H1 (cell line): Measurements from ENCODE around the gene SLC16A11. TPM values are rescaled to one million over a fixed set of nuclear protein-coding genes. Genes with fewer than 3 reads are reported as not detected.

Experiments used
- CTCF ChIA-PET: fragments of 300-600 bp; sonication (Branson Sonifier 250); formaldehyde crosslinking; loops from one replicate; lab custom pipeline; 2021; ENCODE audit not compliant: partially characterized antibody; lab: Charles Lee
- POLR2A ChIA-PET: fragments of 300-600 bp; sonication (Branson Sonifier 250); formaldehyde crosslinking; loops from one replicate; lab custom pipeline; 2021; ENCODE audit warnings: inconsistent platforms; ENCODE audit not compliant: partially characterized antibody; lab: Charles Lee
- DNase-seq, 2 experiments: peaks; one replicate each; pipeline versions ENCODE4 v3.0.0 to v3.0.0-alpha.2; 2010 to 2022; ENCODE audit warnings: low spot score in 2 of 2, low read depth in 1 of 2, mixed read lengths in 1 of 2
- FAIRE-seq: peaks from 2 replicates; lab custom pipeline; 2011; peaks lifted over from hg19 to GRCh38; lab: Jason Lieb, UNC
- H2AFZ ChIP-seq: 2 replicates; pipeline ENCODE4 v1.8.1; 2012; ENCODE audit warnings: low read length, inconsistent platforms
- H2AK5ac ChIP-seq: 2 replicates; pipeline ENCODE4 v1.6.1; 2013; ENCODE audit warnings: low read depth, low read length
- H2BK120ac ChIP-seq: replicated peaks from 2 replicates; pipeline ENCODE3; 2013; ENCODE audit warnings: low read depth, low read length, inconsistent platforms
- H2BK12ac ChIP-seq: 2 replicates; pipeline ENCODE4 v1.6.1; 2013; ENCODE audit warnings: low read depth, low read length
- H2BK15ac ChIP-seq: 2 replicates; pipeline ENCODE4 v1.6.1; 2013; ENCODE audit warnings: low read length
- H2BK20ac ChIP-seq: 2 replicates; pipeline ENCODE4 v1.6.1; 2013; ENCODE audit warnings: low read length
- H2BK5ac ChIP-seq: 2 replicates; pipeline ENCODE4 v1.6.1; 2013; ENCODE audit warnings: low read depth, low read length
- H3K14ac ChIP-seq: 2 replicates; pipeline ENCODE4 v1.6.1; 2013; ENCODE audit warnings: inconsistent platforms; ENCODE audit not compliant: insufficient read length
- H3K18ac ChIP-seq: 2 replicates; pipeline ENCODE4 v1.6.1; 2013; ENCODE audit warnings: low read length; ENCODE audit errors: extremely low read depth
- H3K23ac ChIP-seq: 2 replicates; pipeline ENCODE4 v1.6.1; 2013; ENCODE audit warnings: inconsistent platforms; ENCODE audit not compliant: insufficient read length
- H3K23me2 ChIP-seq: 2 replicates; pipeline ENCODE4 v1.6.1; 2013; ENCODE audit warnings: low read depth, low read length
- H3K27ac ChIP-seq: 2 replicates; pipeline ENCODE4 v1.6.1; 2011; ENCODE audit warnings: low read depth, low read length, inconsistent platforms
- H3K27me3 ChIP-seq, 4 experiments: replicated peaks in 1 of 4; 1 replicate in 1 of 4; 2 replicates in 3 of 4; pipeline versions ENCODE4 v1.6.1 to v1.8.1; 2011 to 2013; ENCODE audit warnings: low read length in 3 of 4, mild to moderate bottlenecking in 3 of 4, inconsistent platforms in 2 of 4, mixed read lengths in 2 of 4, moderate library complexity in 1 of 4; ENCODE audit not compliant: control insufficient read depth in 3 of 4, insufficient read depth in 3 of 4; ENCODE audit errors: extremely low read depth in 1 of 4
- H3K36me3 ChIP-seq, 4 experiments: 2 replicates each; pipeline versions ENCODE4 v1.6.1 to v1.8.1; 2011 to 2013; ENCODE audit warnings: mild to moderate bottlenecking in 4 of 4, low read length in 3 of 4, moderate library complexity in 2 of 4, control low read depth in 1 of 4, inconsistent platforms in 1 of 4; ENCODE audit not compliant: insufficient read depth in 4 of 4, control insufficient read depth in 2 of 4
- H3K4ac ChIP-seq: replicated peaks from 2 replicates; pipeline ENCODE3; 2013; ENCODE audit warnings: low read length, low read depth, mixed read lengths, inconsistent platforms; ENCODE audit not compliant: insufficient read length
- H3K4me1 ChIP-seq, 4 experiments: replicated peaks in 1 of 4; 1 replicate in 1 of 4; 2 replicates in 3 of 4; pipeline versions ENCODE4 v1.6.1 to v1.8.1; 2011 to 2013; ENCODE audit warnings: low read length in 3 of 4, inconsistent platforms in 2 of 4, mixed read lengths in 1 of 4; ENCODE audit not compliant: insufficient read depth in 4 of 4, control insufficient read depth in 3 of 4
- H3K4me2 ChIP-seq, 2 experiments: 2 replicates each; pipeline versions ENCODE4 v1.6.1 to v1.8.1; 2011 to 2013; ENCODE audit warnings: low read depth in 2 of 2, low read length in 2 of 2, control low read depth in 1 of 2, inconsistent platforms in 1 of 2, mild to moderate bottlenecking in 1 of 2; ENCODE audit not compliant: insufficient read depth in 1 of 2
- H3K4me3 ChIP-seq, 4 experiments: fragments of 200-600, 300-600 bp in 1 of 4; sonication (generic), shearing (Covaris generic), sonication (Bioruptor Twin) in 1 of 4; 2 replicates each; pipeline versions ENCODE4 v1.5.1 to v1.8.1; 2011 to 2016; ENCODE audit warnings: low read length in 4 of 4, low read depth in 3 of 4, control low read depth in 2 of 4, inconsistent platforms in 2 of 4, mild to moderate bottlenecking in 2 of 4, mixed read lengths in 1 of 4, moderate library complexity in 1 of 4; ENCODE audit not compliant: insufficient read depth in 2 of 4; ENCODE audit errors: extremely low read depth in 1 of 4
- H3K56ac ChIP-seq: replicated peaks from 2 replicates; pipeline ENCODE3; 2013; ENCODE audit warnings: low read depth, mild to moderate bottlenecking, mixed read lengths, low read length, inconsistent platforms; ENCODE audit not compliant: insufficient read length
- H3K79me1 ChIP-seq: 2 replicates; pipeline ENCODE4 v1.6.1; 2013; ENCODE audit warnings: low read depth, low read length, control low read depth
- H3K79me2 ChIP-seq, 2 experiments: 2 replicates each; pipeline versions ENCODE4 v1.6.1 to v1.8.1; 2012 to 2013; ENCODE audit warnings: low read length in 2 of 2, mild to moderate bottlenecking in 2 of 2, inconsistent platforms in 1 of 2; ENCODE audit not compliant: insufficient read depth in 2 of 2, control insufficient read depth in 1 of 2
- H3K9ac ChIP-seq, 4 experiments: replicated peaks in 1 of 4; 1 replicate in 1 of 4; 2 replicates in 3 of 4; pipeline versions ENCODE4 v1.6.1 to v1.8.1; 2011 to 2013; ENCODE audit warnings: low read depth in 3 of 4, low read length in 3 of 4, control low read depth in 2 of 4, mild to moderate bottlenecking in 2 of 4, moderate library complexity in 2 of 4, inconsistent platforms in 1 of 4; ENCODE audit errors: extremely low read depth in 1 of 4
- H3K9me3 ChIP-seq, 2 experiments: 2 replicates each; pipeline versions ENCODE4 v1.6.1 to v1.8.1; 2012 to 2013; ENCODE audit warnings: mild to moderate bottlenecking in 2 of 2, moderate library complexity in 2 of 2, control low read depth in 1 of 2, inconsistent platforms in 1 of 2, low read depth in 1 of 2, low read length in 1 of 2, mixed read lengths in 1 of 2; ENCODE audit not compliant: insufficient read depth in 2 of 2
- H4K20me1 ChIP-seq, 2 experiments: replicated peaks in 1 of 2; 2 replicates each; pipeline versions ENCODE3 to v1.8.1; 2011 to 2013; ENCODE audit warnings: inconsistent platforms in 2 of 2, low read length in 2 of 2, mild to moderate bottlenecking in 1 of 2; ENCODE audit not compliant: insufficient read depth in 2 of 2, control insufficient read depth in 1 of 2
- H4K5ac ChIP-seq: 2 replicates; pipeline ENCODE4 v1.6.1; 2013; ENCODE audit warnings: low read length, low read depth, mixed read lengths, inconsistent platforms; ENCODE audit not compliant: insufficient read length
- H4K8ac ChIP-seq: 2 replicates; pipeline ENCODE4 v1.8.0; 2013; ENCODE audit warnings: mild to moderate bottlenecking, moderate library complexity, low read length, inconsistent platforms; ENCODE audit not compliant: insufficient read depth; ENCODE audit errors: extremely low read depth
- H4K91ac ChIP-seq: replicated peaks from 2 replicates; pipeline ENCODE3; 2013; ENCODE audit warnings: low read length, mixed read lengths, inconsistent platforms; ENCODE audit not compliant: insufficient read length
- BACH1 ChIP-seq: IDR thresholded peaks from 2 replicates; pipeline ENCODE4 v1.6.1; 2012; ENCODE audit warnings: low read length, improper control_type of control experiment
- EGR1 ChIP-seq: IDR thresholded peaks from 2 replicates; pipeline ENCODE4 v1.6.1; 2011; ENCODE audit warnings: low read depth, low read length, borderline replicate concordance
- EZH2 ChIP-seq: fragments of 200-600 bp; sonication (generic); IDR thresholded peaks from 2 replicates; pipeline ENCODE4 v1.7.1; 2012; ENCODE audit warnings: low read depth, mild to moderate bottlenecking, moderate library complexity, low read length, inconsistent platforms; ENCODE audit not compliant: severe bottlenecking
- GABPA ChIP-seq: IDR thresholded peaks from 2 replicates; pipeline ENCODE4 v1.6.1; 2011; ENCODE audit warnings: mild to moderate bottlenecking, low read length, moderate library complexity, borderline replicate concordance; ENCODE audit not compliant: insufficient read depth
- GTF2F1 ChIP-seq: IDR thresholded peaks from 2 replicates; pipeline ENCODE4 v1.6.1; 2012; ENCODE audit warnings: low read depth, low read length, improper control_type of control experiment, borderline replicate concordance
- NRF1 ChIP-seq: IDR thresholded peaks from 2 replicates; pipeline ENCODE4 v1.6.1; 2011; ENCODE audit warnings: mild to moderate bottlenecking, low read depth, low read length, improper control_type of control experiment
- PHF8 ChIP-seq: fragments of 200-600 bp; sonication (generic); conservative IDR thresholded peaks from 2 replicates; pipeline ENCODE4 v1.7.1; 2012; ENCODE audit warnings: low read depth, mild to moderate bottlenecking, inconsistent platforms, low read length, moderate library complexity
- POLR2AphosphoS5 ChIP-seq: IDR thresholded peaks from 2 replicates; pipeline ENCODE4 v1.6.1; 2011; ENCODE audit warnings: low read depth, low read length
- RFX5 ChIP-seq: IDR thresholded peaks from 2 replicates; pipeline ENCODE4 v1.6.1; 2011; ENCODE audit warnings: low read depth, low read length, improper control_type of control experiment, borderline replicate concordance
- SIX5 ChIP-seq: IDR thresholded peaks from 2 replicates; pipeline ENCODE4 v1.6.1; 2011; ENCODE audit warnings: mild to moderate bottlenecking, low read depth, low read length
- TAF1 ChIP-seq: IDR thresholded peaks from 2 replicates; pipeline ENCODE4 v1.6.1; 2011; ENCODE audit warnings: mild to moderate bottlenecking, low read depth, low read length
- TBP ChIP-seq: IDR thresholded peaks from 2 replicates; pipeline ENCODE4 v1.6.1; 2011; ENCODE audit warnings: low read depth, low read length, improper control_type of control experiment
- USF2 ChIP-seq: IDR thresholded peaks from 2 replicates; pipeline ENCODE4 v1.6.1; 2011; ENCODE audit warnings: low read length, improper control_type of control experiment
- WGBS, 2 experiments: shearing (Covaris generic) in 1 of 2; methylation state at CpG; one replicate each; pipeline versions ENCODE4 v1.1.6 to v1.1.7; 2013 to 2015; ENCODE audit warnings: low lambda C conversion rate in 2 of 2, mixed read lengths in 2 of 2, inconsistent platforms in 1 of 2, low coverage in 1 of 2, missing lambda C conversion rate in 1 of 2; ENCODE audit not compliant: insufficient replicate concordance in 2 of 2, insufficient coverage in 1 of 2, insufficient read length in 1 of 2; ENCODE audit errors: extremely low coverage in 1 of 2, missing lambda C conversion rate in 1 of 2; 5-methylcytosine and 5-hydroxymethylcytosine counted together
- polyA plus RNA-seq, 7 experiments: library from polyadenylated mRNA; depleted of rRNA in 3 of 7; stranded (reverse) in 5 of 7; unstranded in 2 of 7; fragments of >200 nt in 5 of 7; fragments of 200-250 nt in 2 of 7; gene quantifications; 1 replicate in 5 of 7; 2 replicates in 1 of 7; 4 replicates in 1 of 7; pipeline versions ENCODE4 v1.2.1 to v1.2.3, GENCODE V29; 2011 to 2013; ENCODE audit warnings: missing spikeins in 2 of 7, mixed read lengths in 2 of 7
- total RNA-seq: library from RNA; stranded (reverse); fragmentation: NEBNext Ultra II Directional; extraction: Animal tissue kit (Norgen Biotek cat#: 25700); gene quantifications from 2 replicates; pipeline ENCODE4 v1.2.1, GENCODE V29; 2021

The SLC16A11 gene
- total and polyA plus RNA-seq, 2 of the 8 experiments (the other 6 are each of a cell fraction or from before 2014, with no cell fraction given), result 0.35 to 0.39 TPM

- H3K14ac ChIP-seq, result no peak overlapping the region
- H2BK120ac ChIP-seq, result no peak overlapping the region
- no peaks in the 10 kb centered on the region for H3K23me2 ChIP-seq
- H2BK20ac ChIP-seq, result no peak overlapping the region
- no peak overlapping the region for H3K18ac ChIP-seq
- H3K36me3 ChIP-seq, result no peaks in the 10 kb centered on the region
- H3K27ac ChIP-seq, result no peak overlapping the region
- WGBS, 2 experiments, result 89% methylated on average over 7 of the region's 7 CpGs; no CpG with 5 or more reads in 1 of the 2 experiments
- H3K4ac ChIP-seq, result no peak overlapping the region
- H3K79me2 ChIP-seq, result no peaks in the 10 kb centered on the region
- ChIA-PET CTCF (interaction anchor here (0.6 to 17.5 kb wide), 5 partner anchors 15 to 1015 kb away, joined by 3 to 434 read pairs (median 3); no protein-coding TSS in a partner anchor), POLR2A (interaction anchor here (1.2 kb wide), 1 partner anchor 110 kb away, joined by 4 read pairs; no protein-coding TSS in a partner anchor)
- DNase-seq (no peak), FAIRE-seq (no peak)
- no peak overlapping the region for H4K5ac ChIP-seq
- H3K4me3 ChIP-seq, result no peak overlapping the region
- H3K23ac ChIP-seq, result no peak overlapping the region
- no peak overlapping the region for H4K91ac ChIP-seq
- no peak overlapping the region for H3K56ac ChIP-seq
- H3K9me3 ChIP-seq, result no peaks in the 10 kb centered on the region
- H2BK5ac ChIP-seq, result no peak overlapping the region
- no peak overlapping the region for H4K8ac ChIP-seq
- no peaks in the 10 kb centered on the region for H3K79me1 ChIP-seq
- H3K9ac ChIP-seq, result no peak overlapping the region
- H3K27me3 ChIP-seq, result no peaks in the 10 kb centered on the region
- no peak overlapping the region for H2AFZ ChIP-seq
- no peaks in the 10 kb centered on the region; a peak in 1 of 7 replicates for H3K4me1 ChIP-seq
- H4K20me1 ChIP-seq, result no peaks in the 10 kb centered on the region
- H2BK15ac ChIP-seq, result no peak overlapping the region
- H2AK5ac ChIP-seq, result no peak overlapping the region
- no peak overlapping the region for H3K4me2 ChIP-seq
- no peak overlapping the region for H2BK12ac ChIP-seq
- TF ChIP-seq USF2 (no peak), RFX5 (no peak), POLR2AphosphoS5 (no peak), EZH2 (no peak), SIX5 (no peak), TBP (no peak), EGR1 (no peak), GTF2F1 (no peak), BACH1 (no peak), TAF1 (no peak), PHF8 (no peak), GABPA (no peak), NRF1 (no peak)
Observed at GRCh38 chr17:7058831-7059447, 15.0 kb upstream of the SLC16A11 start.
